SK-N-SH treated with all-trans-retinoic acid at 6 μM for 48 hours (cell line): ENCODE data around the gene LY86.

Experiments used
- ARNTL ChIP-seq: fragments of 450-650 bp; formaldehyde crosslinking; IDR thresholded peaks from 2 replicates; pipeline ENCODE4 v1.5.0; 2020; ENCODE audit warnings: low read depth, mild to moderate bottlenecking, moderate library complexity, borderline replicate concordance
- BACH2 ChIP-seq: fragments of 250-450 bp; sonication (Bioruptor Pico); IDR thresholded peaks from 2 replicates; pipeline ENCODE4 v1.9.0; 2021; ENCODE audit warnings: mild to moderate bottlenecking, borderline replicate concordance
- CREB5 ChIP-seq: fragments of 250-450 bp; sonication (Bioruptor Pico); IDR thresholded peaks from 2 replicates; pipeline ENCODE4 v1.5.1; 2020; ENCODE audit warnings: low read depth, mild to moderate bottlenecking, moderate library complexity
- ESRRG ChIP-seq: fragments of 250-450 bp; sonication (Bioruptor Pico); IDR thresholded peaks from 2 replicates; pipeline ENCODE4 v1.6.1; 2021; ENCODE audit warnings: mild to moderate bottlenecking
- GLIS3 ChIP-seq: fragments of 250-450 bp; sonication (Bioruptor Pico); IDR thresholded peaks from 2 replicates; pipeline ENCODE4 v1.5.0; 2020; ENCODE audit warnings: mild to moderate bottlenecking, moderate library complexity
- ISL1 ChIP-seq: fragments of 250-450 bp; sonication (Bioruptor Pico); IDR thresholded peaks from 2 replicates; pipeline ENCODE4 v2.1.2; 2022; ENCODE audit warnings: mild to moderate bottlenecking, moderate library complexity
- POU6F1 ChIP-seq: fragments of 250-450 bp; sonication (Bioruptor Pico); IDR thresholded peaks from 2 replicates; pipeline ENCODE4 v1.8.0; 2021; ENCODE audit warnings: low read depth, mild to moderate bottlenecking, moderate library complexity, borderline replicate concordance
- PPARA ChIP-seq: fragments of 250-450 bp; sonication (Bioruptor Pico); IDR thresholded peaks from 2 replicates; pipeline ENCODE4 v1.5.0; 2020; ENCODE audit warnings: mild to moderate bottlenecking, borderline replicate concordance
- TCF4 ChIP-seq: fragments of 250-450 bp; sonication (Bioruptor Pico); IDR thresholded peaks from 2 replicates; pipeline ENCODE4 v1.8.0; 2021; ENCODE audit warnings: mild to moderate bottlenecking, moderate library complexity, borderline replicate concordance
- ZC3H10 ChIP-seq: fragments of 250-450 bp; sonication (Bioruptor Pico); IDR thresholded peaks from 2 replicates; pipeline ENCODE4 v1.5.1; 2021; ENCODE audit warnings: mild to moderate bottlenecking, moderate library complexity
- ZFP30 ChIP-seq: fragments of 450-650 bp; formaldehyde crosslinking; IDR thresholded peaks from 2 replicates; pipeline ENCODE4 v1.5.0; 2022; ENCODE audit warnings: mild to moderate bottlenecking, moderate library complexity
- TF ChIP-seq, protein P1 (sequence below): fragments of 250-450 bp; sonication (Bioruptor Pico); IDR thresholded peaks from 2 replicates; pipeline ENCODE4 v1.8.0; 2020; ENCODE audit warnings: mild to moderate bottlenecking, moderate library complexity, borderline replicate concordance
- TF ChIP-seq, protein P2 (sequence below): fragments of 250-450 bp; sonication (Bioruptor Pico); IDR thresholded peaks from 2 replicates; pipeline ENCODE4 v1.5.0; 2020; ENCODE audit warnings: mild to moderate bottlenecking, moderate library complexity

- TF ChIP-seq ZFP30 (CRISPR knock-in tag) = no peak
- no peak for TF ChIP-seq CREB5 (CRISPR knock-in tag)
- TF ChIP-seq ISL1 (CRISPR knock-in tag) = no peak
- TF ChIP-seq PPARA (CRISPR knock-in tag) = no peak
- TF ChIP-seq, protein P1, sequence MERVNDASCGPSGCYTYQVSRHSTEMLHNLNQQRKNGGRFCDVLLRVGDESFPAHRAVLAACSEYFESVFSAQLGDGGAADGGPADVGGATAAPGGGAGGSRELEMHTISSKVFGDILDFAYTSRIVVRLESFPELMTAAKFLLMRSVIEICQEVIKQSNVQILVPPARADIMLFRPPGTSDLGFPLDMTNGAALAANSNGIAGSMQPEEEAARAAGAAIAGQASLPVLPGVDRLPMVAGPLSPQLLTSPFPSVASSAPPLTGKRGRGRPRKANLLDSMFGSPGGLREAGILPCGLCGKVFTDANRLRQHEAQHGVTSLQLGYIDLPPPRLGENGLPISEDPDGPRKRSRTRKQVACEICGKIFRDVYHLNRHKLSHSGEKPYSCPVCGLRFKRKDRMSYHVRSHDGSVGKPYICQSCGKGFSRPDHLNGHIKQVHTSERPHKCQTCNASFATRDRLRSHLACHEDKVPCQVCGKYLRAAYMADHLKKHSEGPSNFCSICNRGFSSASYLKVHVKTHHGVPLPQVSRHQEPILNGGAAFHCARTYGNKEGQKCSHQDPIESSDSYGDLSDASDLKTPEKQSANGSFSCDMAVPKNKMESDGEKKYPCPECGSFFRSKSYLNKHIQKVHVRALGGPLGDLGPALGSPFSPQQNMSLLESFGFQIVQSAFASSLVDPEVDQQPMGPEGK (CRISPR knock-in tag) = no peak
- TF ChIP-seq POU6F1 (CRISPR knock-in tag) = no peak
- TF ChIP-seq ARNTL (CRISPR knock-in tag) = no peak
- no peak for TF ChIP-seq GLIS3
- no peak for TF ChIP-seq ZC3H10
- no peak for TF ChIP-seq BACH2 (CRISPR knock-in tag)
- no peak for TF ChIP-seq TCF4
- TF ChIP-seq ESRRG = no peak
- TF ChIP-seq, protein P2, sequence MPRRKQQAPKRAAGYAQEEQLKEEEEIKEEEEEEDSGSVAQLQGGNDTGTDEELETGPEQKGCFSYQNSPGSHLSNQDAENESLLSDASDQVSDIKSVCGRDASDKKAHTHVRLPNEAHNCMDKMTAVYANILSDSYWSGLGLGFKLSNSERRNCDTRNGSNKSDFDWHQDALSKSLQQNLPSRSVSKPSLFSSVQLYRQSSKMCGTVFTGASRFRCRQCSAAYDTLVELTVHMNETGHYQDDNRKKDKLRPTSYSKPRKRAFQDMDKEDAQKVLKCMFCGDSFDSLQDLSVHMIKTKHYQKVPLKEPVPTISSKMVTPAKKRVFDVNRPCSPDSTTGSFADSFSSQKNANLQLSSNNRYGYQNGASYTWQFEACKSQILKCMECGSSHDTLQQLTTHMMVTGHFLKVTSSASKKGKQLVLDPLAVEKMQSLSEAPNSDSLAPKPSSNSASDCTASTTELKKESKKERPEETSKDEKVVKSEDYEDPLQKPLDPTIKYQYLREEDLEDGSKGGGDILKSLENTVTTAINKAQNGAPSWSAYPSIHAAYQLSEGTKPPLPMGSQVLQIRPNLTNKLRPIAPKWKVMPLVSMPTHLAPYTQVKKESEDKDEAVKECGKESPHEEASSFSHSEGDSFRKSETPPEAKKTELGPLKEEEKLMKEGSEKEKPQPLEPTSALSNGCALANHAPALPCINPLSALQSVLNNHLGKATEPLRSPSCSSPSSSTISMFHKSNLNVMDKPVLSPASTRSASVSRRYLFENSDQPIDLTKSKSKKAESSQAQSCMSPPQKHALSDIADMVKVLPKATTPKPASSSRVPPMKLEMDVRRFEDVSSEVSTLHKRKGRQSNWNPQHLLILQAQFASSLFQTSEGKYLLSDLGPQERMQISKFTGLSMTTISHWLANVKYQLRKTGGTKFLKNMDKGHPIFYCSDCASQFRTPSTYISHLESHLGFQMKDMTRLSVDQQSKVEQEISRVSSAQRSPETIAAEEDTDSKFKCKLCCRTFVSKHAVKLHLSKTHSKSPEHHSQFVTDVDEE = no peak
These were observed 14.8 kb downstream of the LY86 start for GRCh38 chr6:6603317-6603716.
